SIG-M5 (cell line): Measurements from ENCODE around the gene CLN6.

ENCODE experiments used
- DNase-seq: peaks from one replicate; lab custom pipeline; 2025; lab: John Stamatoyannopoulos, UW

CLN6 gene

DNA sequence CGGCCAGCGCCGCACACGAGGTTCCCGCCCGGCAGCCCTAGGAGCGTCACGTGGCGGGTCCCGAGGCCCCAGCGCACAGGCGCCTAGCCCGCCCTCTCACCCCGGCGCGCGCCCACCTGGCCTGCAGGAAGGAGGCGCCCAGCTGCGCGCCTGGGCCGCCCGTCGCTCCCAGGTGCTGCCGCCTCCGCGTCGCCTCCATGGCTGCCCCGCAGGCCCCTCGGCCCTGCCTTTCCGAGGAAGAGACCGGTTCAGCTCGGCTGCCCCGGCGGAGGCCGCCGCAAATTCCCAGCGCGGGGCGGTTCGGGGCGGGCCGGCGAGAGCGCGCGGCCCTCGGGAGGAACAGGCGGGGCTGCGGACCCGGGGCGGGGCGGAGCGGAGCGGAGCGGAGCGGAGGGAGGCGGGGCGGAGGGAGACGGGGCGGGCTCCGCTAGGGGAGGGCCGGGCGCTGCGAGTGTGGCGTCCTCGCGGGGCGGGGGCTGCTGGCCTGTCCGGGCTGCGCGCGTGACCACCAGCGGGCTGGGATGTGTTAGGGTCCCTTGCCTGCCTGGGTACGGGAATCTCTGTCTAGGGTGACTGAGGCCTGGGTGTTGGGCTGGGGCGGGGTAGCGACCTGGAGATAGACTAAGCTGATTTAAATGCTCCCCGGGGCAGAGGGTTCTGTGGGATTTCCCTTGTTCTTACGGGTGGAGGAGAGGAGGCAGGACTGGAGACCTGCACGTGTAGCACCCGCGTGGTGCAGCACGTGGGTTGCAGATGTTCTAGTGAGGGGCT is at the start of gene CLN6:
Gene CLN6, minus strand, starts transcription at position 343 of the 771 bp plus-strand sequence. Its CDS starts 144 bp downstream, at position 199.
- DNase-seq, result peak; percentile 7

DNA sequence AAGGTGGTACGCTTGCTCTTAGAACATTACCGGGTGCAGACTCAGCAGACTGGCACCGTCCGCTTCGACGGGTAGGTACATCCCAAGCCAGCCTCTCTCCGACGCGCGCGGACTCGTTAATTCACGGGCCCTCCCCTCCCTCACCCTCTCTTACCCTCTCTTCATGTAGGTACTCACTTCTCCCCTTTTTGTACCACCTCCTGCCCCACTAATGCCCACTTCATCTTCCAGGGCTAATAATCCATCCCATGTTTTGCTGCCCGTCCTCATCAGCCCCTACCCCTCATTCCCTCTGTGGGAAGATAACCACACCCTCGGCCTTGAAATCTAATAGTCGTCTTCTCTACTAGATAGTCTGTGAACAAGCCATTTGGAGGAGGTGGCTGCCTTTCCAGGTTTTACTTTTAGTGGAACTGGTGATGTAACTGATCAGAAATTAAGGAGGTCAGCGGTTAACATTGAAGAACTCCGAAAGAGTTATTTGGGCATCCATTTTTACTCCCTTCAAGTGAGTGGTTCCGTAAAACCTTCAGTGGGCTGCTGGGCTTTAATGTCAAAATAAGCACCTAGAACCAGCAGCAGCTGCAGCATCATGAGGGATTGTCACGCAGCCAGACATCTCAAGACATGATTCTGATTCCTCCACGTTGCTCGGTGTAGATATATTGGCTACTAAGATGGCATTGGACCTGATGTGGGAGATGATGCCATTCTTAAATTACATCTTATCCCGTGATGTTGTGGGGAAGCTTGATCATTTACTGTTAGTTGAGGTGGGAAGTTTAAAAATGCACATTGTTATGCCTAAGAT is 49.3 kb upstream of the CLN6 start:
- DNase-seq, result no peak

DNA sequence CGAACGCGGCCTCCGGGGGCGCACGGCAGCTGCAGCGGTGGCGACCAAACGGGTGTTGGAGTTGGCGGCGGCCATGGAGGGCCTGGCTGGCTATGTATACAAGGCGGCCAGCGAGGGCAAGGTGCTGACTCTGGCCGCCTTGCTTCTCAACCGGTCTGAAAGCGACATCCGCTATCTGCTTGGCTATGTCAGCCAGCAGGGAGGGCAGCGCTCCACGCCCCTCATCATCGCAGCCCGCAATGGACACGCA is 48.7 kb upstream of the CLN6 start:
- DNase-seq, result no peak

DNA sequence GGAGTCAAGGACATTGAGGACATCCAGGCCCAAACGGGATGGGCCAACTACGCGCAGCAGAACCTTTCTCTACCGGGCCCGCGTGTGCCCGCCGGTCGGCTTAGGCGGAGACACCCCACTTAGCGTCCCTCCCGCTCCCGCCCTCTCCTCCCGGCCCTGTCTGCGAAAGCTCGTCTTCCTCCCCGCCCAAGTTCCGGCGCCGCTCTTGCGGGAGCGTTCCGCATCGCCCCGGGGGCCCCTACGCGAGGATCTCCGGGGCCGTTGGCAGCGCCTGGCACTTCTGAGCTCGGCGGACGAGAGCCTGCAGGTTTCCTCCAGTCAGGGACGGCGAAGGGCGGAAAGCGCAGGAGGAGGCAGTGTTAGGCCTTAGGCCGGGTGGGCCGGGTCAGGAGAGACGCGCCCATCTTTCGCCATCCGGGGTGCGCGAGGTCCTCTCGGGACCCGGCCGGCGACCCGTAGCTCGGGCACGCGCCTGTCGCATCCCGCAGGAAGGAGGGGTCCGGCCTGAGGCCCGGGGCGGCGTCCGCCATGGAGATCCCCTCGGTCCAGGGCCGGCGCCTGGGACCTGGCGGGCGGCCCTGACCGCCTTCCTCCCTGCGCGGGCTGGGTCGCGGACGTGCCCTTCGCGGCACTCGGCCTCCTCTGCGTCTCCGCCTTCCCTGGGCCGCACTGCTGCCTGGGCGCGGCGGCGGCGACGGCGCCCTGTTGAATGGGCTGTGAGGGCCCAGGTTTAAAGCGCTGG is 48.2 kb upstream of the CLN6 start, which contains the start of gene FEM1B:
Gene FEM1B, plus strand, starts transcription at position 143 of the 742 bp plus-strand sequence. CDS start 673 bp downstream, outside the sequence.
- peak; percentile 36 for DNase-seq

DNA sequence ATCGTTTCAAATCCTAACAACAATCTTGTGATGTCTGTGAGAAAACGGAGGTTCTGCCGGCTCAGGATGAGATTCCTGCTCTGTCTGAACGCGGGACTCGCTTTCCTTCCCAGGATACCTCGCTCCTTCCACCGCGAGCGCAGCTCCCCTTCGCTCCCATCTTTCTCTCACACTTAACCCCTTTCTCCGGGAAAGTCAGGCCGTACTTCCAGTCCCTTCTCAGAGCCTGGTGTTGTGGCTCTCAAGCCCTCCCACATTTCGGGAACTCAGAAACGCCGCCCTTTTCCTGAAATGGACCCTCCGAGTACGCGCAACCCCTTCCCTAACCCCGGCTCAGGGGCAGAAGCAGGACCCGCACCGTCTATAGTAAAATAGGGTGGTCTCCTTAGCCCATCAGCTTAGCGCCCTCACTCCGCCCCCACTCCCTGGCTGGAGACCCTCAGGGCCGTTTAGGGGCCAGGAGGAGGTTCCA is 47.6 kb upstream of the CLN6 start:
- DNase-seq, result no peak

DNA sequence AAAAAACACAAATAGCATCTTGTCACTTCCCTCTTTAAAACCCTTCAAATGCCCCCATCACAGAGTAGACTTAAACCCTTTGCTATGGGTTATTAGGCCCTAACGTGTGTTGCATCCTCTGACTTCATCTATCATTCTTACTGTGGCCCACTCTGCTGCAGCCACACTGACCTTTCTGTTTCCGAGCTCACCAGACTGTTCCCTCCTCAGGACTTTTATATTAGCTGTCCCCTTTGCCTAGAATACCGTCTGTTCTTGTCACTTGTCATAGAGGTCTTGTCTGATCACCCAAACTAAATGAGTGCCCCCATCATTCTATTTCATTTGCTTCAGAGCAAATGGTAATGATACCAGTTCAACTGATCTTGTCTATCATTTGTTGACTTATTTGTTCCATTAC is 47.1 kb upstream of the CLN6 start:
- DNase-seq, result no peak

DNA sequence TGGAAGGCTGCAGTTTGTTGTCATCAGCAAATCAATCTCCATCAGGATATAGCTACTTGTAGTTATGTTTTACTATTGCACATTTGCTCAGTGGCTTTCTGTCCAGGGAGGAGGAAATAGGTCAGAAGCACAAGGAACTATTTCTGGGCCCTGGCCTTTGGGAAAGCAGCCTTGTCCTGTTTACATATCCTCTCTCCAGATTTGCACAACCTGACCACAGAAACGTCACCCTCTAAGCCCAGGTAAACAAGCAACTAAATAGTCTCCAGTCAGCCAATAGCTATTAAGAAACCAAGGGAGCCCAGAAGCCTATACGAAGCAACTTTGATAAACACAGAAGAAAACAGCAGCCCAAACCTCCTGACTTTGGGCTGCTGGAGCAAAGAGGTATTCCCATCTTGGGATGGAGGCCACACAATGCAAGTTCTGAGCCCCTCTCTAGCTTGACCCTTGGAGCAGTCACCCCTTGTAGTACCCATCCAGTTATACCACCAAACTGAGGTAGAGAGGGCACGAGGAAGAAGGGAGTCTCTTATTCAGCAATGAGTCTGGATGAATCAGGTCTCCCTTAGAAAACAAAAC is 45.7 kb upstream of the CLN6 start:
- DNase-seq, result no peak

DNA sequence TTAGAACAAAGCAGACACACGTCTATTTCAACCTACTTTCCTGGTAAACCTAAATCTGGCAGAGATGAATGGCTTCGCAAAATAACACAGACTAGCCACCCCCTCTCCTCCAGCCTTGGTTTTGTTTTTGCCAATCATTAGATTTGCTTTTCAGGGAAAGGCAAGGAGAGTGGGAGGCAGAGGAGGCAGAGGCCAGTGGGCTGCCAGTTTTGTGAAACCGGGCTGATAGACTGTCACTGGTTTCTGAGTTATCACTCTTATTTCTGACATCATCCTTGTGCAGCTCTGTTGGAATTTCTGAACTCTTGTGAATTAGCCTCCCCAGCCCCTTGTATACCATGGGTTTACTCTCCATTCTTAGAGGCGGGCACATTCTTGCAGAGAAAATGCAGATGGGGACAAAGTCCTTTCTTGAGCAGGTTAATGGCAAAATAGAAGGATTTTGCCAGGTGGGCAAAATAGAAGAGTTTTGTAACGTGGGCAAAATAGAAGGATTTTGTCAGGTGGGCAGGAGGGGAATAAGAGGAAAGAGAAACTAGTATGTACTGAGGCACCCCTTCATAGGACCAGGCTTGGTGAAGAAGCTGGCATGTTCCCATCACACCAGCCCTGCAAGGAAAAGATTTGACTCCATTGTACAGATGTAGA is 44.8 kb upstream of the CLN6 start:
- DNase-seq, result no peak

DNA sequence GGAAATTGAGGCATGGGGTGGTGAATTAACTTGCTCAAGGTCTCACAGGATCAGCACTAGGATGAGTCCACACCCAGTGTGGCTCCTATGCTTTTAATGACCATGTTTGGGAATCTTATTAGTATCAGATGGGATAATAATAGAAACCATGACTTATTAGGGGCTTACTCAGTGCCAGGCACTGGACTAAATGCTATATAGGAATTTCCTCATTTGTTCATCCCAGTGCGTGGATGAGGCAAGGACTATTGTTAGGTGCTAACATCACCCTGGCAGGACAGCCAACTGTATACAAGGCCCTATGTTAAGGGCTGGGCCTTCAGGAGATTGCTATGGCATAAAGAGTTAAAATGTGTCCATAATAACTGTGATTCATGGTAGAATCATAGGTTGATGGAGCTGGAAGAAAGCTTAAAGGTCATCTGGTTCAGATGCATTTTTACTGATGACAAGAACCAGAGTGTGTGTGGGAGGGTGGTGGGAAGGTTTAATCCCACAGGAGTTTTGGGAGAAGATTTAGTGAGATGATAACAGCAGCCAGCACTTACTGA is 43.3 kb upstream of the CLN6 start:
- DNase-seq, result no peak

DNA sequence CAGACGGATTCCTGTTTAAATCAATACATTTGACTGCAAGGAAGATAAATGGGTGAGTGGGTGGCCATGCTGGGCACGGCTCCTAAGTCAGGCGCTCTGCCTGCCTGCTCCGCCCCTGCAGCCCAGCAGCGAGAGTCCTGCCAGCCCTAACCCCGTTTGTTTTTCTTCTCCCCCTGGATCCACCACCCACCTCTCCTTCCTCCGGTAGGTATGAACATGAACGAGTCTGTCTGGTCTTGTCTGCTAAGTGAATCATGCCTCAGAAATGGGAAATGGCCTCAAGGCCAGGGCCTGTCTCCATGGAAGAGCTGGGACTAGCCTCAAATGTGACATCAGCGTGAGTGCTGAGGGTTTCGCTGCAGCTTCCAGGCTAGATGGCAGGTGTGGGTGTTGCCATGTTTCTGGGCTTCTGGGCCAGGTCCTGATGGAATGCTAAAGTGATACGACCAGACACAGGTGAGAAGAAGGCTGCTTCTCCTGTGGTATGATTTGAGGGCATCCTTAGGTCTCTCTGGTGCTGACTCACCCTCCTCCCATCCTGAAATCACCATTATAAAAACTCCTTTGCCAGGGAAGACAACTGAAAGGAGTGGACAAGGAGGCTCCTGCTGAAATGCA is 42.4 kb upstream of the CLN6 start:
- DNase-seq, result no peak

DNA sequence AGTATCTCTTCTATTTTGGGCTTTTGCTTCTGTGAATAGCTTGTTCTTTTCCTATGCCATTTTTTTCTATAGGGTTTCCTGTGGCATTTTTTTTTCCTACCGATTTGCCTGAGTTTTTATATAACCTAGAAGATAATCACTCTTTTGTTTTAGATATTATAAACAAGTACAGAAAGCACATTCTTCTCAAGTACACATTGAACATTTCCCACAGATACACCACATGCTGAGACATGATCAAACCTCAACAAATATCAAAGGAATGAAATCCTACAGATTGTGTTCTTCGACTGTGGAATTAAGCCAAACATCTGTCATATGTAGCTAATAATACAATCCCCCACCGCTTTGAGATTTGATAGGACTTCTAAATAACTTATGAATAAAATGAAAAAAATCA is 38.9 kb upstream of the CLN6 start:
- no peak for DNase-seq

DNA sequence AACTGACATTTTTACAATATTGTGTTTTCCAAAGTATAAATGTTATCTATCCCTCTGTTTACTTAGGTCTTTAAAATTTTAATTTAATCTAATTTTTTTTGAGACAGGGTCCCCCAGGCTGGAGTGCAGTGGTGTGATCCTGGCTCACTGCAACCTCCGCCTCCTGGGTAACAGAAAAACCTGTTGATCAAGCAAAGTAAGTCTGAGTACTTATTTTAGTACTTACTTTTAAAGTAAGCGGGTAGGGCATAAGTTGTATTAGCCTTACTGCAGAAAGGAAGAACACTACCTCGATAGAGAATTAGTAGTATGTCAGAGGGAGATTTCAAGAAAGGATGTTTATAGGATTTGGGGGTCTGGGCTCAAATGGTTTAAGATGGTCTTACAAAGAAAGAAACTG is 36.1 kb upstream of the CLN6 start:
- DNase-seq, result no peak

DNA sequence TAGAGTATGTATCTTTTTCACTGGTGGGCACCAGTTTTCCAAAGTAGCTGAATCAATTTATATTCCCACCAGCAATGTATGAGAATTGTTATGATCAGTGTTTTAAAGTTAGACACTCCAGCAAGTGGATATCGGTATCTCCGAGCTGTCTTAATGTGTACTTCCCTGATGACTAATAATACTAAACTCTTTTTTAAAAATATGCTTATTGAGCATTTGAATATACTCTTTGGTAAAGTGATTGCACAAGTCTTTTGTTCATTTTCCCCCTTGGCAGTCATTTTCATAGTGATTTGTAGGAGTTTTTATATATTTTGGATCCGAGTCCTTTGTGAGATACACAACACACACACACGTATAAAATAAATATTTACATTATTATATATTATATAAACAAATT is 35.6 kb upstream of the CLN6 start:
- DNase-seq, result no peak

DNA sequence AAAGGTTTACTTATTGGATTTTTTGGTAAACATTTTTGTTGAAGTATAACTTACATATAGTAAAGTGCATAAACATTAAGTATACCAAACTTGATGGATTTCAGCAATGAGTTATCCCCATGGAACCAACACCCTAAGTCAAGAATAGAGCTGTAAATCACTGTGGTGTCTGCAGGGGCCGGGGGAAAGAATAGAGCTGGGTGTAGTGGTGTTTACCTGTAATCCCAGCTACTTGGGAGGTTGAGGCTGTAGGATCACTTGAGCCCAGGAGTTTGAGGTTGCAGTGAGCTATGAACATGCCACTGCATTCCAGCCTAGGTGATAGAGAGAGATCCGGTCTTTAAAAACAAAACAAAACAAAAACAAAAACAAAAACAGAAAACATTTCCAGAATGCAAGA is 34.8 kb upstream of the CLN6 start:
- no peak for DNase-seq

DNA sequence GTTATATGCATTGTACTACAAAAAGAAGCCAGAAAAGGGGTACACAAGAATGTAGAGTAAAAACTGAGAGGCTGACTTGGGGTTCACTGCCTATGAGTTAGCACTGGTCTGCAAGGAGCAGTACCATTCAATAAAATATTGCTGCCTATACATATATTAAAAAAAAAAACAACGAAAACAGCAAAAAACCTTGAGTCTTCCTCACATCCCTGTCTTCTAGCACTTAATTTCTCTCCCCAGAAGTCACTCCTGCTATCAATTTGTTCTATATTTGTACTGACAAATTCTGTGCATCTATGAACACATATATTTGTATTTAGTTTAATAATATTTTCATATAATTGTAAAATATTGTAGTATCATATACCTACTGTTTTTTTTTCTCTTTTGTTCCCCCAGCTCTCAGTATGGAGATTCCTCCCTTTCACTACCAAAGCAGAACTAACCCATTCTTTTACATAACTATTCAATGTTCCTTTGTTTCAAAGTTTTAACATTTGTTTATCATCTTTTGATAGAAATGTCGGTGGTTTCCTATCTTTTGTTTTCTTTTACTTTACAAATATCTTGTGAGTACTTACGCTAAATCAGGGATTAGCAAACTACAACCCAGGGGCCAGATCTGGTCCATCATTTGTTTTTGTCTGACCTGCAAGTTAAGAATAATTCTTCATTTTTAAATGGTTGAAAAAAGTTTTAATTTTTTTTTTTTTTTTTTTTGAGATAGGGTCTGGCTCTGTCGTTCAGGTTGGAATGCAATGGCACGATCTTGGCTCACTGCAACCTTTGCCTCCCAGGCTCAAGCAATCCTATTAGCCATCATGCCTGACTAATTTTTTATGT is 33.2 kb upstream of the CLN6 start:
- DNase-seq, result no peak

DNA sequence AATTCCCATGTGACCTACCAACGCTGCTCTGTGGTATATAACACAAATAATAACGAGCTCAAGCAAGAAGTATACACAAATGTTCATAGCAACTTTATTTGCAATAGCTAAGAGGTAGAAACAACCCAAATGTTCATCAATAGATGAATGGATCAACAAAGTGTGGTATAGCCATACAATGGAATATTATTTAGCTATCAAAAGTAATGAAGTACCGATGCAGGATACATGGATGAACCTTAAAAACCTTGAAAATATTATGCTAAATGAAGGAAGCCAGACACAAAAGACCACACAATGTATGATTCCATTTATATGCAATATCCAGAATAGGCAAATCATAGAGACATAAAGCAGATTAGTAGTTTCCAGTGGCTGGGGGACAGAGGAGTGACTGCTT is 32.5 kb upstream of the CLN6 start:
- DNase-seq, result no peak

DNA sequence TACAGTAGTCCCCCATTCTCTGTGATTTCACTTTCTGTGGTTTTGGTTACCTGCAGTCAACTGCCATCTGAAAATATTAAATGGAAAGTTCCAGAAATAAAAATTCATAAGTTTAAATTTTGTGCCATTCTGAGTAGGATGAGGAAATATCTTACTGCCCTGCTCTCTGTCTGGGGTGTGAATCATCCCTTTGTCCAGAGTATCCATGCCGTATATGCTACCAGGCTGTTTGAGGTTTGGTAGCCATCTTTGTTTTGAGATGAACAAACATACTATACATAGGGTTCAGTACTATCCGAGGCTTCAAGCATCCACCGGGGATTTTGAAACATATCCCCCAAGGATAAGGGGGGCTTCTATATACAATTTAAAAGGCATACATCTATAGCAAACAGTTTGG is 31.7 kb upstream of the CLN6 start:
- no peak for DNase-seq

DNA sequence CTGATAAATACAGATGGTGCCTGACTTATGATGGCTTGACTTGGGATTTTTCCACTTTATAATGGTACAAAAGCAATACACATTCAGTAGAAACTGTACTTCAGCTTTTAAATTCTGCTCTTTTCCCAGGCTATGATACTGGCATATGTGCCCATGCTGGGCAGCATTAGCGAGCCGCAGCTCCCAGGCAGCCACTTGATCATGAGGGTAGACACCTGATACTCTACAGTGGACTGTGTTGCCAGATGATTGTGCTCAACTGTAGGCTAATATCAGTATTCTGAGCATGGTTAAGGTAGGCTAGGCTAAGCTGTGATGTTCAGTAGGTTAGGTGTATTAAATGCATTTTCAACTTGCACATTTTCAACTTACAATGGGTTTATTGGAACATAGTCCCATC is 30.4 kb upstream of the CLN6 start:
- DNase-seq, result no peak

DNA sequence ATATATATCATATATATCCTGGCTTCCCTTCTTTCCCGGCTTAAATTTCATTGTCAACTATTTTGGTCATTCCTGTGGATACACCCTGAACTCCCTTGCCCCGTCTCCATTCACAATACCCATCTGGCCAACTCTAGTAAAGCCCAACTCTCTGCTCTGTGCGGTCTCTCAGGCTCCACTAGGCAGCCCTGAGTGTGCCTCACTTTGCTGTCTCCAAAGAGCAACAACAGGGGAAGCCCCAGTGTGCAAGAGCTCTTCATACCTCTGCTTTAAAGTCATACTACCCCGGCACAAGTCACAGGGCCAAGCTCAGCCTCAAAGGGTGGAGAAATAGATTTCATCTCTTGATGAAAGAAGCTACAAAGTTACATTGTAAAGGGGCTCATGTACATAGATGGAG is 29.2 kb upstream of the CLN6 start:
- no peak for DNase-seq
